ENCODE data around the gene IZUMO4.

- TF ChIP-seq, protein P1, sequence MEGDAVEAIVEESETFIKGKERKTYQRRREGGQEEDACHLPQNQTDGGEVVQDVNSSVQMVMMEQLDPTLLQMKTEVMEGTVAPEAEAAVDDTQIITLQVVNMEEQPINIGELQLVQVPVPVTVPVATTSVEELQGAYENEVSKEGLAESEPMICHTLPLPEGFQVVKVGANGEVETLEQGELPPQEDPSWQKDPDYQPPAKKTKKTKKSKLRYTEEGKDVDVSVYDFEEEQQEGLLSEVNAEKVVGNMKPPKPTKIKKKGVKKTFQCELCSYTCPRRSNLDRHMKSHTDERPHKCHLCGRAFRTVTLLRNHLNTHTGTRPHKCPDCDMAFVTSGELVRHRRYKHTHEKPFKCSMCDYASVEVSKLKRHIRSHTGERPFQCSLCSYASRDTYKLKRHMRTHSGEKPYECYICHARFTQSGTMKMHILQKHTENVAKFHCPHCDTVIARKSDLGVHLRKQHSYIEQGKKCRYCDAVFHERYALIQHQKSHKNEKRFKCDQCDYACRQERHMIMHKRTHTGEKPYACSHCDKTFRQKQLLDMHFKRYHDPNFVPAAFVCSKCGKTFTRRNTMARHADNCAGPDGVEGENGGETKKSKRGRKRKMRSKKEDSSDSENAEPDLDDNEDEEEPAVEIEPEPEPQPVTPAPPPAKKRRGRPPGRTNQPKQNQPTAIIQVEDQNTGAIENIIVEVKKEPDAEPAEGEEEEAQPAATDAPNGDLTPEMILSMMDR (IDR thresholded peaks at IDR 0.05), result no peak
- TF ChIP-seq EP300 (IDR thresholded peaks at IDR 0.05) (no peak), POLR2A (IDR thresholded peaks at IDR 0.05) (no peak)
Measured at GRCh38 chr19:2081873-2082810, 14.6 kb upstream of the IZUMO4 start.
